Cerebellar nuclear complex (tissue), 1 donor: Measurements from ENCODE around the gene FLOT2.
A peak's percentile ranks its signal among the peaks of the same experiment; 100 is the strongest.
"Not testable (repeated sequence)": the region's sequence is repeated elsewhere in the genome, so short reads cannot be mapped to it uniquely, and the experiment has no call there.

ENCODE experiments used
- DNase-seq, 2 experiments: peaks; one replicate each; lab custom pipeline; 2025; lab: John Stamatoyannopoulos, UW

Gene FLOT2

DNA sequence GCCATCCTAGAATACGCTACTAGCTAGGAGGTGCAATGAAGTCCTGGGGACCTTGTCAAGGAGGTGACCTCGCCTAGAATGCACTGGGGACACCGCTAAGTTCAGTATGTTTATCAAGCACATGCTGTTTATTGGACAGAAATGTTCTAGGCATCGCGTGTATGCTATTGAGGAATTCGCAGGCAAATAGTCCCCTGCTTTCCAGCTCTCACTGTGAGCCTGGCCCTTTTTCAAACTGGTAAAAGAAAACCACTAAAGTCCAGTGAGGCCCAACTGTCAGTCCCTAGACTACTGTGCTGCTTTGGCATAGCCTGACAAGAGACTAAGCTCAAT is 53.8 kb downstream of the FLOT2 start:
- no peak for DNase-seq

DNA sequence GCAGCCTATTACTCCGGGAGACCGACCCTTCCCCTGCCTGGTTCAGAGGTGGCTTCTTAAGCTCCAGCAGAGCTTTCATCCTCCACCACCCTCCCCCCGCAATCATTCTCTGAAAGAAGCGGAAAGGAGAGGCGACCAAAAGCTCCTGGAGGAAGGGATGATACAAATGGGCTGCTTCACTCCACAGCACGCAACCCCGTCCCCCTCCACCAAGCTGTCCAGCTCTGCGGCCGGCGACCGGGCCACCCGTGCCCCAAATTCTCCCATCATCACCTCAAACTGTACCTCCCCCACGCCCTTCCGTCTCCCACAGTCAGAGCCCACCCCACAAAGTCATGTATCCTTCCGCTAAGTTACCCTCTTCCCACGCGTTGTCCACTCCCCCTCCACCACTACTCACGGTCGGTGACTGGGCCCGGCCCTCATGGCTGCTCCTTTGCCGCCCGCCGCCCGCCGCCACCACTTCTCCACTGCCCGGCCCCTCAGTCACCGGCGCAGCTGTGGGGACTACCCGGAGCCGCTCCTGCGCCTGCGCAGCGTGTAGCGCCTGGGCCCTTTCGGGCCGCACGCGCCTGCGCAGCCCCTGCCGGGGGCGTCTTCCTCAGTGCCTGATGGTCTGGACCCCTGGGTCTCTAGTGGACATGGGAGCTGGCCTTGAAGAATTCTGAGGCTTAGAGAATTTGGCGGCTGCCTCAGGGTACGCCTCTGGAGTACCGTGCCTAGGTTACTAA is 55.1 kb downstream of the FLOT2 start, which contains the start of gene FAM222B:
Gene FAM222B, minus strand, starts transcription at position 509 of the 731 bp plus-strand sequence. CDS start 76,123 bp downstream, outside the sequence.
- DNase-seq = peak in 1 of 2 experiments; percentile 37

DNA sequence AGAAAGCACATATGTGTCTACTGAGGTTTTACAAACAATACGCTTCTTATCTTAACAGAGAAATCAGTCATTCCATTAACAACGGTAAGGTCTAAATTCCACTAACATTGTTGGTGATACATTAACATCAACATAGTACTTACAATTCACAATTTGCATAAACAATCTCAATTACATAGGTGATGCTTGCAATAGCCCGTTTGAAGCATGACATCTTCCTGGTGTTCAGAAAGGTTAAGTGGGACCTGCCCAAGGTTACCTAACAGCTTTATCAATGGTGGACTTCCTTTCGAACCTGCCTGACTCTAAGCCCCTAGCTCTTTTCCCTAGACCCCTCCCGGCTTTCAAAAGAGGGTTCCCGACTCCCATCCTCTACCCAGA is 55.6 kb downstream of the FLOT2 start:
- no peak for DNase-seq

DNA sequence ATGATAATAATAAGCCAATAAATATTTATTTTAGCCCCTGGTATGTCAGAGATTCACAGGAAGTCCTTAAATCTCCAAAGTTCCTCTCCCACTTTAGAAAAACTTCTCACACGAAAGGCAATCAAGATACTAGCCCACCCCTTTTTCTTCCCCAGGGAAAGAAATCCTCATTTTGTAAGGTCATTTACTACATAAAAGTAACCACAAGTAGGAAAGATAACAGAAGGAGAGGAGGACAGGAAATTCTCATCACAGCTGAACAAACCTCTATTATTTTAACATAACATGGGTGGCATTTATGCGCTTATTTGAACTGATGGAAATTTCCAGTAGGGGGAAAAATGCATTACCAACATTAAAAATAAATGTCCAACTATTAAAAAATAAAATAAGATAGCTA is 58.3 kb downstream of the FLOT2 start:
- no peak for DNase-seq

DNA sequence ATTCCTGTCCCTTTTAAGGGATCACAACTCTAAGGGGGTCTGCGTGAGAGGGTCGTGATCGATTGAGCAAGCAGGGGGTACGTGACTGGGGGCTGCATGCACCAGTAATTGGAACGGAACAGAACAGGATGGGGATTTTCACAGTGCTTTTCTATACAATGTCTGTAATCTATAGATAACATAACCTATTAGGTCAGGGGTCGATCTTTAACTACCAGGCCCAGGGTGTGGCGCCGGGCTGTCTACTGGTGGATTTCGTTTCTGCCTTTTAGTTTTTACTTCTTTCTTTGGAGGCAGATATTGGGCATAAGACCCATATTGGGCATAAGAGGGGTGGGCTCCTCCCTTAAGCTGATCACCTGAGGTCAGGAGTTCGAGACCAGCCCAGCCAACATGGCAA is 61.0 kb downstream of the FLOT2 start:
- DNase-seq = not testable (repeated sequence)

DNA sequence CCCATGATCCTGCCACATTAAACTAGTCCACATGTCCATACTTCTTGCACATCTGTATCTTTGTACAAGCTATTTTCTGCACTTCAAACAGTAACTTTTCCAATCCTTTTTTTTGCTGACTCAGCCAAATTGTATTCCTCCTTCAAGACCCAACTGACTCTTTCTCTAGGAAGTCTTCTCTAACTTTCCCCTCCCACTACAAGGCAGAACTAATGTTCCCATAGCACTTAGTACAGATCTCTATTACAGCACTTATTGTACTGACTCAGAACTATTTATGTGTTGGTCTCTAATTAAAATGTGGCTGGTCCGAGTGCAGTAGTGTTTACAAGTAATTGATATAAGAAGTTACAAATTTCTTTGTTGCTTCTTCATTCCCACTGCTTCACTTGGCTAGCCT is 63.1 kb downstream of the FLOT2 start:
- no peak for DNase-seq
